GM10248 (cell line): ENCODE measurements around the gene IQCH.

Source experiments
- CTCF ChIA-PET: fragments of 300-600 bp; sonication (Branson Sonifier 250); formaldehyde crosslinking; extraction: SDS; loops from one replicate; lab custom pipeline; 2021; ENCODE audit warnings: antibody characterized with exemption; lab: Yijun Ruan, JAX
- POLR2A ChIA-PET: fragments of 350-650 bp; sonication (Branson Sonifier 250); formaldehyde crosslinking; extraction: SDS; loops from one replicate; lab custom pipeline; 2020; ENCODE audit warnings: antibody characterized with exemption; lab: Yijun Ruan, JAX
- DNase-seq: peaks from one replicate; pipeline ENCODE4 v3.0.0; 2012; ENCODE audit errors: extremely low spot score
- CTCF ChIP-seq: IDR thresholded peaks from 2 replicates; pipeline ENCODE4 v1.5.1; 2012; ENCODE audit warnings: mild to moderate bottlenecking, low read depth; ENCODE audit errors: extremely low read depth, missing control alignments, control extremely low read depth

Gene IQCH

GRCh38 chr15:67389975-67390374 lies 135.4 kb downstream of the IQCH start:
- ChIA-PET POLR2A (no interaction called here), CTCF (no interaction called here)
- TF ChIP-seq CTCF: no peak
- DNase-seq: no peak

- no peak for TF ChIP-seq CTCF
- DNase-seq: no peak
- CTCF ChIA-PET: no interaction called here
- POLR2A ChIA-PET: no interaction called here
Measured at GRCh38 chr15:67394873-67395639, 140.5 kb downstream of the IQCH start.

GRCh38 chr15:67396114-67396513 lies 141.5 kb downstream of the IQCH start:
- no peak for DNase-seq
- TF ChIP-seq CTCF: no peak
- CTCF ChIA-PET: no interaction called here
- POLR2A ChIA-PET: no interaction called here

- no peak for TF ChIP-seq CTCF
- ChIA-PET CTCF (no interaction called here), POLR2A (no interaction called here)
- no peak for DNase-seq
Measured at GRCh38 chr15:67397139-67397538, 142.6 kb downstream of the IQCH start.

- no peak for TF ChIP-seq CTCF
- DNase-seq: no peak
- ChIA-PET POLR2A (no interaction called here), CTCF (interaction anchor here (1.0 kb wide), 1 partner anchor 33 kb away, joined by 3 read pairs; no protein-coding TSS in a partner anchor)
Measured at GRCh38 chr15:67399925-67400324, 145.3 kb downstream of the IQCH start.

- TF ChIP-seq CTCF: no peak
- ChIA-PET CTCF (no interaction called here), POLR2A (no interaction called here)
- no peak for DNase-seq
Measured at GRCh38 chr15:67400890-67401289, 146.3 kb downstream of the IQCH start.
